SHP77 treated with DMSO at 0.1 percent for 48 hours (cell line): ENCODE results near the gene DPCD.
"Not testable (repeated sequence)": the region's sequence is repeated elsewhere in the genome, so short reads cannot be mapped to it uniquely, and the experiment has no call there.

Source experiments
- DNase-seq: peaks from one replicate; lab custom pipeline; 2025; lab: John Stamatoyannopoulos, UW

DPCD gene

GRCh38 chr10:101585841-101586240 lies 2.3 kb upstream of the DPCD start:
- DNase-seq = no peak

GRCh38 chr10:101588879-101589278 lies 758 bp downstream of the DPCD start:
- no peak for DNase-seq

- not testable (repeated sequence) for DNase-seq
These were observed 5.2 kb downstream of the DPCD start for GRCh38 chr10:101593331-101593730.

GRCh38 chr10:101595591-101596433 lies 7.7 kb downstream of the DPCD start:
- no peak for DNase-seq

- no peak for DNase-seq
These were observed 9.2 kb downstream of the DPCD start for GRCh38 chr10:101597091-101597900.

GRCh38 chr10:101601541-101601940 lies 13.4 kb downstream of the DPCD start:
- DNase-seq = peak; percentile 45

- DNase-seq = peak; percentile 22
These were observed 14.8 kb downstream of the DPCD start for GRCh38 chr10:101602761-101603398.

GRCh38 chr10:101607124-101607523 lies 19.0 kb downstream of the DPCD start:
- no peak for DNase-seq

GRCh38 chr10:101609481-101609880 lies 21.4 kb downstream of the DPCD start:
- no peak for DNase-seq

- DNase-seq = no peak
These were observed 23.2 kb downstream of the DPCD start for GRCh38 chr10:101611096-101611905.

- no peak for DNase-seq
These were observed 24.0 kb downstream of the DPCD start for GRCh38 chr10:101612086-101612485.

GRCh38 chr10:101612872-101613271 lies 24.8 kb downstream of the DPCD start:
- DNase-seq = no peak

- DNase-seq = no peak
These were observed 25.5 kb downstream of the DPCD start for GRCh38 chr10:101613646-101614045.

GRCh38 chr10:101614663-101615524 lies 26.8 kb downstream of the DPCD start:
- no peak for DNase-seq

GRCh38 chr10:101615525-101616116 lies 27.5 kb downstream of the DPCD start:
- DNase-seq = no peak

- no peak for DNase-seq
These were observed 28.4 kb downstream of the DPCD start for GRCh38 chr10:101616415-101617101.

GRCh38 chr10:101617102-101617823 lies 29.1 kb downstream of the DPCD start:
- no peak for DNase-seq

GRCh38 chr10:101617824-101618568 lies 29.9 kb downstream of the DPCD start:
- DNase-seq = no peak
